GM06990 (cell line): ENCODE measurements around the gene ERBB4.
"Not testable (repeated sequence)": the region's sequence is repeated elsewhere in the genome, so short reads cannot be mapped to it uniquely, and the experiment has no call there.

Experiments
- DNase-seq: peaks from one replicate; pipeline ENCODE4 v3.0.0-alpha.2; 2011; ENCODE audit not compliant: insufficient read length; ENCODE audit errors: extremely low read depth
- H3K27me3 ChIP-seq: replicated peaks from 2 replicates; pipeline ENCODE4 v1.6.0; 2011; ENCODE audit warnings: low read length; ENCODE audit not compliant: control insufficient read depth, insufficient read depth
- H3K36me3 ChIP-seq: 2 replicates; pipeline ENCODE4 v1.5.1; 2011; ENCODE audit warnings: low read length; ENCODE audit not compliant: control insufficient read depth, insufficient read depth
- H3K4me3 ChIP-seq: replicated peaks from 2 replicates; pipeline ENCODE4 v1.5.1; 2011; ENCODE audit warnings: low read depth, mild to moderate bottlenecking, control low read depth, low read length
- CTCF ChIP-seq: IDR thresholded peaks from 2 replicates; pipeline ENCODE4 v1.5.1; 2011; ENCODE audit warnings: low read length, control low read depth, mild to moderate bottlenecking, inconsistent platforms; ENCODE audit not compliant: insufficient read depth, poor library complexity, severe bottlenecking

The ERBB4 gene

GRCh38 chr2:211564441-211564840 lies 974.2 kb downstream of the ERBB4 start:
- Histone ChIP-seq H3K27me3 (no peaks in the 10 kb centered on the region), H3K4me3 (no peak overlapping the region), H3K36me3 (no peaks in the 10 kb centered on the region)
- no peak for TF ChIP-seq CTCF
- no peak for DNase-seq

GRCh38 chr2:211545582-211545981 lies 993.0 kb downstream of the ERBB4 start:
- Histone ChIP-seq H3K36me3 (no peaks in the 10 kb centered on the region), H3K4me3 (no peak overlapping the region), H3K27me3 (no peaks in the 10 kb centered on the region)
- no peak for DNase-seq
- no peak for TF ChIP-seq CTCF

- Histone ChIP-seq H3K4me3 (no peak overlapping the region), H3K36me3 (no peaks in the 10 kb centered on the region), H3K27me3 (no peaks in the 10 kb centered on the region)
- TF ChIP-seq CTCF: no peak
- no peak for DNase-seq
Observed at GRCh38 chr2:211534632-211535031, 1004.0 kb downstream of the ERBB4 start.

- not testable (repeated sequence) for H3K4me3 ChIP-seq, DNase-seq, H3K36me3 ChIP-seq, H3K27me3 ChIP-seq
Observed at GRCh38 chr2:211524248-211524647, 1014.4 kb downstream of the ERBB4 start.

- TF ChIP-seq CTCF: no peak
- Histone ChIP-seq H3K4me3 (no peak overlapping the region), H3K27me3 (no peaks in the 10 kb centered on the region), H3K36me3 (no peaks in the 10 kb centered on the region)
- DNase-seq: no peak
Observed at GRCh38 chr2:211516537-211516936, 1022.1 kb downstream of the ERBB4 start.

GRCh38 chr2:211514049-211514448 lies 1024.6 kb downstream of the ERBB4 start:
- no peak for TF ChIP-seq CTCF
- H3K4me3 ChIP-seq: no peak overlapping the region
- DNase-seq: no peak
- H3K36me3 ChIP-seq: no peaks in the 10 kb centered on the region
- no peaks in the 10 kb centered on the region for H3K27me3 ChIP-seq
